DND-41 (cell line): ENCODE data around the gene SPATS2L.

Source experiments
- CTCF ChIP-seq: IDR thresholded peaks from 2 replicates; pipeline ENCODE4 v1.5.1; 2012; ENCODE audit warnings: borderline replicate concordance, low read length, moderate library complexity, mild to moderate bottlenecking; ENCODE audit not compliant: poor library complexity, severe bottlenecking; ENCODE audit errors: extremely low read depth
- EZH2 ChIP-seq: IDR thresholded peaks from 3 replicates; pipeline ENCODE4 v1.6.1; 2012; ENCODE audit warnings: borderline replicate concordance, low read depth, mild to moderate bottlenecking, moderate library complexity, low read length, inconsistent platforms; ENCODE audit not compliant: severe bottlenecking

DNA sequence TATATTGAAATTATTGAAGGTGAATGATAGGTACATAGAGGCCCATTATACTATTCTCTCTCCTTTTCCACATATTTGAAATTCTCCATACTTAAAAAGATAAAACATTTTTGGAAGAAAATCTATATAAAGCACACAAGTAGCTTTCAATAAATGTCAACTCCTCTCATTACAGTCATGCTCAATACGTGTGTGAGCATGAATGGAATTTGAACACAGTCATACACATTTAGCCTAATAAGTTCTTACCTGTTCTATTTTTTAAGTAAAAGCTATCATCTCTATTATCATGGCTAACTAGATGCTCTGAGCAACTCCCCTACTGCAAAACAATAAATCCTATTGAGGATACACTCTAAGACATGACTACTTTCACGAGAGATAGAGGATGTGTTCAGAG, 41.9 kb upstream of the SPATS2L start:
- TF ChIP-seq CTCF (no peak), EZH2 (no peak)
